Stimulated activated CD4-positive, alpha-beta T cell treated with anti-CD3 and anti-CD28 coated beads, TNF-alpha, amount 100 ng/mL, for 4 hours (primary cell): ENCODE results near the gene AQP7.
A peak's percentile ranks its signal among the peaks of the same experiment; 100 is the strongest.
"Not testable (repeated sequence)": the region's sequence is repeated elsewhere in the genome, so short reads cannot be mapped to it uniquely, and the experiment has no call there.

Source experiments
- DNase-seq, 3 experiments: peaks; one replicate each; pipeline ENCODE4 v3.0.0-alpha.2; 2020; ENCODE audit warnings: low read depth in 3 of 3

Gene AQP7

GRCh38 chr9:33374634-33375237, 27.6 kb downstream of the AQP7 start:
- peak; percentile 20 to 48 (median 35) for DNase-seq

GRCh38 chr9:33374190-33374589, 28.2 kb downstream of the AQP7 start:
- DNase-seq: no peak

- DNase-seq: no peak
These were observed 29.5 kb downstream of the AQP7 start for GRCh38 chr9:33372900-33373299.

- DNase-seq: no peak
These were observed 35.3 kb downstream of the AQP7 start for GRCh38 chr9:33366979-33367480.

GRCh38 chr9:33364814-33365213, 37.6 kb downstream of the AQP7 start:
- not testable (repeated sequence) for DNase-seq

- DNase-seq: no peak
These were observed 38.2 kb downstream of the AQP7 start for GRCh38 chr9:33364127-33364526.

GRCh38 chr9:33358641-33359040, 43.7 kb downstream of the AQP7 start:
- DNase-seq: not testable (repeated sequence)

- no peak for DNase-seq
These were observed 46.4 kb downstream of the AQP7 start for GRCh38 chr9:33355933-33356332.

GRCh38 chr9:33354651-33355211, 47.6 kb downstream of the AQP7 start:
- no peak for DNase-seq

- no peak for DNase-seq
These were observed 50.8 kb downstream of the AQP7 start for GRCh38 chr9:33351547-33351946.

- DNase-seq: no peak
These were observed 52.1 kb downstream of the AQP7 start for GRCh38 chr9:33350310-33350709.

- no peak for DNase-seq
These were observed 52.6 kb downstream of the AQP7 start for GRCh38 chr9:33349743-33350142.

GRCh38 chr9:33348998-33349397, 53.4 kb downstream of the AQP7 start:
- no peak for DNase-seq

- DNase-seq: no peak
These were observed 55.8 kb downstream of the AQP7 start for GRCh38 chr9:33346564-33346963.

- DNase-seq: no peak
These were observed 58.2 kb downstream of the AQP7 start for GRCh38 chr9:33344145-33344544.

GRCh38 chr9:33341182-33341581, 61.2 kb downstream of the AQP7 start:
- DNase-seq: no peak

GRCh38 chr9:33340186-33340585, 62.2 kb downstream of the AQP7 start:
- DNase-seq: no peak
